ENCODE results near the gene GMPPB.
"Not testable (repeated sequence)": the region's sequence is repeated elsewhere in the genome, so short reads cannot be mapped to it uniquely, and the experiment has no call there.

Gene GMPPB

GRCh38 chr3:49751501-49751900, 27.8 kb upstream of the GMPPB start:
- Histone ChIP-seq H3K4me1 (peaks cover 0 to 30% (median 7%) of the 10 kb centered on the region in 4 donors), H3K4me3 (no peak overlapping the region), H3K27me3 (no peaks in the 10 kb centered on the region), H3K36me3 (peaks cover 0 to 19% (median 0%) of the 10 kb centered on the region in 3 donors), H3K27ac (no peak overlapping the region), H3K9me3 (no peaks in the 10 kb centered on the region)
- intact Hi-C loops (cut with DNase I; ENCODE audit: low total_unique reads) = no loop called here
- TF ChIP-seq CTCF (IDR thresholded peaks at IDR 0.05) = no peak
- no peak for DNase-seq

GRCh38 chr3:49750056-49750455, 26.3 kb upstream of the GMPPB start:
- Histone ChIP-seq H3K9me3 (no peaks in the 10 kb centered on the region), H3K4me3 (no peak overlapping the region), H3K27me3 (no peaks in the 10 kb centered on the region), H3K27ac (no peak overlapping the region), H3K4me1 (peaks cover 0 to 21% (median 9%) of the 10 kb centered on the region in 4 donors), H3K36me3 (peaks cover 0 to 19% (median 0%) of the 10 kb centered on the region in 3 donors)
- TF ChIP-seq CTCF (IDR thresholded peaks at IDR 0.05) = no peak
- intact Hi-C loops (cut with DNase I; ENCODE audit: low total_unique reads) = no loop called here
- no peak for DNase-seq

- H3K27me3 ChIP-seq; DNase-seq; H3K9me3 ChIP-seq; H3K4me3 ChIP-seq; intact Hi-C loops (cut with DNase I; ENCODE audit: low total_unique reads); H3K27ac ChIP-seq: not testable (repeated sequence)
- H3K4me1 ChIP-seq = peaks cover 0 to 15% (median 6%) of the 10 kb centered on the region in 4 donors
- H3K36me3 ChIP-seq = peaks cover 0 to 28% (median 0%) of the 10 kb centered on the region in 3 donors
Observed at GRCh38 chr3:49748874-49749273, 25.1 kb upstream of the GMPPB start.

- intact Hi-C loops (cut with DNase I; ENCODE audit: low total_unique reads) = no loop called here
- H3K36me3 ChIP-seq = peaks cover 0 to 35% (median 0%) of the 10 kb centered on the region in 3 donors
- H3K27ac ChIP-seq = no peak overlapping the region
- no peak overlapping the region for H3K4me3 ChIP-seq
- H3K9me3 ChIP-seq = no peaks in the 10 kb centered on the region
- no peak for TF ChIP-seq CTCF (IDR thresholded peaks at IDR 0.05)
- H3K27me3 ChIP-seq = no peaks in the 10 kb centered on the region
- no peak for DNase-seq
- H3K4me1 ChIP-seq = peaks cover 0 to 12% (median 3%) of the 10 kb centered on the region in 4 donors
Observed at GRCh38 chr3:49747792-49748480, 24.2 kb upstream of the GMPPB start.

GRCh38 chr3:49745986-49746385, 22.2 kb upstream of the GMPPB start:
- peaks cover 0 to 14% (median 6%) of the 10 kb centered on the region in 4 donors for H3K4me1 ChIP-seq
- no peaks in the 10 kb centered on the region for H3K27me3 ChIP-seq
- no peak overlapping the region for H3K4me3 ChIP-seq
- TF ChIP-seq CTCF (IDR thresholded peaks at IDR 0.05) = peak in 1 of 2 experiments; percentile 8
- no peaks in the 10 kb centered on the region for H3K9me3 ChIP-seq
- H3K27ac ChIP-seq = no peak overlapping the region
- no peak for DNase-seq
- peaks cover 0 to 43% (median 0%) of the 10 kb centered on the region in 3 donors for H3K36me3 ChIP-seq
- intact Hi-C loops (cut with DNase I; ENCODE audit: low total_unique reads) = no loop called here

GRCh38 chr3:49740427-49740826, 16.7 kb upstream of the GMPPB start:
- H3K27ac ChIP-seq = no peak overlapping the region
- H3K4me3 ChIP-seq = no peak overlapping the region
- peaks cover 27 to 53% (median 30%) of the 10 kb centered on the region in 3 donors for H3K36me3 ChIP-seq
- no peaks in the 10 kb centered on the region for H3K9me3 ChIP-seq
- DNase-seq = no peak
- no peak for TF ChIP-seq CTCF (IDR thresholded peaks at IDR 0.05)
- H3K27me3 ChIP-seq = no peaks in the 10 kb centered on the region
- intact Hi-C loops (cut with DNase I; ENCODE audit: low total_unique reads) = no loop called here
- peaks cover 0 to 12% (median 0%) of the 10 kb centered on the region in 4 donors for H3K4me1 ChIP-seq
